RWPE1 (cell line): ENCODE results near the gene GALNT8.

Experiments
- CTCF ChIA-PET: fragments of 350-600 bp; sonication (Branson Sonifier 250); formaldehyde crosslinking; extraction: SDS; loops from one replicate; lab custom pipeline; 2021; lab: Yijun Ruan, JAX
- POLR2A ChIA-PET: fragments of 400-600 bp; formaldehyde crosslinking; extraction: SDS; loops from one replicate; lab custom pipeline; 2020; ENCODE audit warnings: antibody characterized with exemption; ENCODE audit not compliant: low non-redundant PET; lab: Yijun Ruan, JAX
- DNase-seq: peaks from one replicate; pipeline ENCODE4 v3.0.0; 2012; ENCODE audit warnings: low spot score
- H3K27ac ChIP-seq: fragments of 450-650 bp; 2 replicates; pipeline ENCODE4 v1.5.1; 2017
- CTCF ChIP-seq: fragments of 450-650 bp; conservative IDR thresholded peaks from 2 replicates; pipeline ENCODE4 v1.5.1; 2017; ENCODE audit warnings: low read depth, mild to moderate bottlenecking

GALNT8 gene

GRCh38 chr12:4809449-4810218, 89.4 kb downstream of the GALNT8 start:
- no peak for TF ChIP-seq CTCF
- ChIA-PET POLR2A (no interaction called here), CTCF (interaction anchor here (0.6 kb wide), 1 partner anchor 1058 kb away, joined by 4 read pairs; no protein-coding TSS in a partner anchor)
- no peak overlapping the region for H3K27ac ChIP-seq
- DNase-seq = no peak

- no peak for DNase-seq
- no peak for TF ChIP-seq CTCF
- ChIA-PET CTCF (no interaction called here), POLR2A (no interaction called here)
- no peak overlapping the region for H3K27ac ChIP-seq
These were observed 90.0 kb downstream of the GALNT8 start for GRCh38 chr12:4810219-4810671.

- no peak for DNase-seq
- no peak for TF ChIP-seq CTCF
- no peak overlapping the region for H3K27ac ChIP-seq
- ChIA-PET POLR2A (no interaction called here), CTCF (no interaction called here)
These were observed 92.6 kb downstream of the GALNT8 start for GRCh38 chr12:4812624-4813327.

- H3K27ac ChIP-seq = no peak overlapping the region
- no peak for DNase-seq
- TF ChIP-seq CTCF = no peak
- POLR2A ChIA-PET = no interaction called here
- CTCF ChIA-PET = no interaction called here
These were observed 93.5 kb downstream of the GALNT8 start for GRCh38 chr12:4813741-4814140.

- CTCF ChIA-PET = no interaction called here
- H3K27ac ChIP-seq = no peak overlapping the region
- POLR2A ChIA-PET = no interaction called here
- no peak for DNase-seq
- TF ChIP-seq CTCF = no peak
These were observed 94.3 kb downstream of the GALNT8 start for GRCh38 chr12:4814485-4814884.

GRCh38 chr12:4816744-4817525, 96.7 kb downstream of the GALNT8 start:
- DNase-seq = no peak
- POLR2A ChIA-PET = no interaction called here
- CTCF ChIA-PET = interaction anchor here (0.6 to 0.7 kb wide), 2 partner anchors 38 to 51 kb away, joined by 3 read pairs; no protein-coding TSS in a partner anchor
- no peak for TF ChIP-seq CTCF
- H3K27ac ChIP-seq = no peak overlapping the region
